DND-41 (cell line): ENCODE results near the gene USP10.

Experiments
- EZH2 ChIP-seq: IDR thresholded peaks from 3 replicates; pipeline ENCODE4 v1.6.1; 2012; ENCODE audit warnings: borderline replicate concordance, low read depth, mild to moderate bottlenecking, moderate library complexity, low read length, inconsistent platforms; ENCODE audit not compliant: severe bottlenecking
- TF ChIP-seq, protein P1 (sequence below): IDR thresholded peaks from 2 replicates; pipeline ENCODE4 v1.5.1; 2012; ENCODE audit warnings: borderline replicate concordance, low read length, moderate library complexity, mild to moderate bottlenecking; ENCODE audit not compliant: poor library complexity, severe bottlenecking; ENCODE audit errors: extremely low read depth

DNA sequence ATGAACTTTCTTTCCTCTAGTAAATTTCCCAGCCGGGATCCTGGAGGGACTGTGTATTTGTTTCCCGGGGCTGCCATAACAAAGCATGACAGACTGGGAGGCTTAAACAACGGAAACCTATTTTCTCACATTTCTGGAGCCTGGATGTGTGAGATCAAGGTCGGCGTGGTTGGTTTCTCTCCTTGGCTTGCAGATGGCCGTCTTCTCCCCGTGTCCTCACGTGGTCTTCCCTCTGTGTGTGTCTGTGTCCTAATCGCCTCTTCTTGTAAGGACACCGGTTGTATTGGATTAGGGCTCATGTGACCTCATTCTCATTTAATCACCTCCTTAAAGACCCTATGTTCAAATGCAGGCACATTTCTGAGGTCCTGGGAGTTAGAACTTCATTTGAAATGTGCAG, 22.0 kb upstream of the USP10 start:
- TF ChIP-seq, protein P1, sequence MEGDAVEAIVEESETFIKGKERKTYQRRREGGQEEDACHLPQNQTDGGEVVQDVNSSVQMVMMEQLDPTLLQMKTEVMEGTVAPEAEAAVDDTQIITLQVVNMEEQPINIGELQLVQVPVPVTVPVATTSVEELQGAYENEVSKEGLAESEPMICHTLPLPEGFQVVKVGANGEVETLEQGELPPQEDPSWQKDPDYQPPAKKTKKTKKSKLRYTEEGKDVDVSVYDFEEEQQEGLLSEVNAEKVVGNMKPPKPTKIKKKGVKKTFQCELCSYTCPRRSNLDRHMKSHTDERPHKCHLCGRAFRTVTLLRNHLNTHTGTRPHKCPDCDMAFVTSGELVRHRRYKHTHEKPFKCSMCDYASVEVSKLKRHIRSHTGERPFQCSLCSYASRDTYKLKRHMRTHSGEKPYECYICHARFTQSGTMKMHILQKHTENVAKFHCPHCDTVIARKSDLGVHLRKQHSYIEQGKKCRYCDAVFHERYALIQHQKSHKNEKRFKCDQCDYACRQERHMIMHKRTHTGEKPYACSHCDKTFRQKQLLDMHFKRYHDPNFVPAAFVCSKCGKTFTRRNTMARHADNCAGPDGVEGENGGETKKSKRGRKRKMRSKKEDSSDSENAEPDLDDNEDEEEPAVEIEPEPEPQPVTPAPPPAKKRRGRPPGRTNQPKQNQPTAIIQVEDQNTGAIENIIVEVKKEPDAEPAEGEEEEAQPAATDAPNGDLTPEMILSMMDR = no peak
- no peak for TF ChIP-seq EZH2
